Ascending aorta (tissue), 2 donors: Measurements from ENCODE around the gene SREBF1. TPM values are rescaled to one million over a fixed set of nuclear protein-coding genes. Genes with fewer than 3 reads are reported as not detected.

Source experiments
- DNase-seq, 2 donors: peaks; one replicate each; pipeline ENCODE4 v3.0.0-alpha.2; 2019; ENCODE audit warnings: low spot score in 2 of 2
- H3K27ac ChIP-seq, 2 donors: fragments of 200-600 bp; sonication (generic); one replicate each; pipeline ENCODE4 v1.5.1; 2016 to 2017; ENCODE audit warnings: mild to moderate bottlenecking in 1 of 2
- H3K27me3 ChIP-seq: fragments of 200-600 bp; sonication (generic); one replicate; pipeline ENCODE4 v1.5.1; 2017
- H3K36me3 ChIP-seq, 2 donors: fragments of 200-600 bp; sonication (generic); one replicate each; pipeline ENCODE4 v1.5.1; 2016
- H3K4me1 ChIP-seq, 2 donors: fragments of 200-600 bp; sonication (generic); one replicate each; pipeline ENCODE4 v1.5.1; 2016 to 2017; ENCODE audit warnings: mild to moderate bottlenecking in 1 of 2
- H3K4me3 ChIP-seq, 2 donors: fragments of 200-600 bp; sonication (generic); one replicate each; pipeline ENCODE4 v1.5.1; 2016 to 2017; ENCODE audit warnings: mild to moderate bottlenecking in 1 of 2
- H3K9me3 ChIP-seq, 2 donors: fragments of 200-600 bp; sonication (generic); one replicate each; pipeline ENCODE4 v1.5.1; 2016
- intact Hi-C: fragments of 100-400 bp; cut with DNase I; formaldehyde crosslinking; loops from one replicate; pipeline ENCODE4 v1.15.1; 2023
- total RNA-seq: library from RNA; depleted of rRNA; stranded (reverse); fragments of >200 nt; gene quantifications from one replicate; pipeline ENCODE4 v1.1.0, GENCODE V29; 2016
- TF ChIP-seq, protein P1 (sequence below), 3 experiments: fragments of 200-600 bp in 2 of 3; fragments of 450-650 bp in 1 of 3; sonication (generic) in 2 of 3; IDR thresholded peaks; one replicate each; pipeline ENCODE4 v1.5.1; 2016 to 2019; ENCODE audit warnings: antibody characterized with exemption in 3 of 3, mild to moderate bottlenecking in 1 of 3, moderate library complexity in 1 of 3

SREBF1 gene
- total RNA-seq, 1 donor from 2014 or later: 141 TPM

GRCh38 chr17:17767154-17767869 is 69.5 kb downstream of the SREBF1 start:
- Histone ChIP-seq H3K4me1 (no peaks in the 10 kb centered on the region), H3K9me3 (no peaks in the 10 kb centered on the region)

GRCh38 chr17:17766744-17767120 is 70.1 kb downstream of the SREBF1 start:
- H3K4me1 ChIP-seq: no peaks in the 10 kb centered on the region
- H3K4me3 ChIP-seq: no peak overlapping the region
- H3K27ac ChIP-seq: no peak overlapping the region
- intact Hi-C loops: no loop called here
- DNase-seq: no peak
- H3K9me3 ChIP-seq: no peaks in the 10 kb centered on the region
- TF ChIP-seq, protein P1, sequence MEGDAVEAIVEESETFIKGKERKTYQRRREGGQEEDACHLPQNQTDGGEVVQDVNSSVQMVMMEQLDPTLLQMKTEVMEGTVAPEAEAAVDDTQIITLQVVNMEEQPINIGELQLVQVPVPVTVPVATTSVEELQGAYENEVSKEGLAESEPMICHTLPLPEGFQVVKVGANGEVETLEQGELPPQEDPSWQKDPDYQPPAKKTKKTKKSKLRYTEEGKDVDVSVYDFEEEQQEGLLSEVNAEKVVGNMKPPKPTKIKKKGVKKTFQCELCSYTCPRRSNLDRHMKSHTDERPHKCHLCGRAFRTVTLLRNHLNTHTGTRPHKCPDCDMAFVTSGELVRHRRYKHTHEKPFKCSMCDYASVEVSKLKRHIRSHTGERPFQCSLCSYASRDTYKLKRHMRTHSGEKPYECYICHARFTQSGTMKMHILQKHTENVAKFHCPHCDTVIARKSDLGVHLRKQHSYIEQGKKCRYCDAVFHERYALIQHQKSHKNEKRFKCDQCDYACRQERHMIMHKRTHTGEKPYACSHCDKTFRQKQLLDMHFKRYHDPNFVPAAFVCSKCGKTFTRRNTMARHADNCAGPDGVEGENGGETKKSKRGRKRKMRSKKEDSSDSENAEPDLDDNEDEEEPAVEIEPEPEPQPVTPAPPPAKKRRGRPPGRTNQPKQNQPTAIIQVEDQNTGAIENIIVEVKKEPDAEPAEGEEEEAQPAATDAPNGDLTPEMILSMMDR (IDR thresholded peaks at IDR 0.05): no peak
- no peaks in the 10 kb centered on the region for H3K36me3 ChIP-seq
- no peaks in the 10 kb centered on the region for H3K27me3 ChIP-seq

More at GRCh38 chr17:17767154-17767869, 69.5 kb downstream of the SREBF1 start:
- Histone ChIP-seq H3K36me3 (no peaks in the 10 kb centered on the region), H3K27me3 (no peaks in the 10 kb centered on the region), H3K4me3 (no peak overlapping the region), H3K27ac (no peak overlapping the region)
- DNase-seq: no peak
- intact Hi-C loops: no loop called here
- TF ChIP-seq, protein P1 (IDR thresholded peaks at IDR 0.05): no peak

DNA sequence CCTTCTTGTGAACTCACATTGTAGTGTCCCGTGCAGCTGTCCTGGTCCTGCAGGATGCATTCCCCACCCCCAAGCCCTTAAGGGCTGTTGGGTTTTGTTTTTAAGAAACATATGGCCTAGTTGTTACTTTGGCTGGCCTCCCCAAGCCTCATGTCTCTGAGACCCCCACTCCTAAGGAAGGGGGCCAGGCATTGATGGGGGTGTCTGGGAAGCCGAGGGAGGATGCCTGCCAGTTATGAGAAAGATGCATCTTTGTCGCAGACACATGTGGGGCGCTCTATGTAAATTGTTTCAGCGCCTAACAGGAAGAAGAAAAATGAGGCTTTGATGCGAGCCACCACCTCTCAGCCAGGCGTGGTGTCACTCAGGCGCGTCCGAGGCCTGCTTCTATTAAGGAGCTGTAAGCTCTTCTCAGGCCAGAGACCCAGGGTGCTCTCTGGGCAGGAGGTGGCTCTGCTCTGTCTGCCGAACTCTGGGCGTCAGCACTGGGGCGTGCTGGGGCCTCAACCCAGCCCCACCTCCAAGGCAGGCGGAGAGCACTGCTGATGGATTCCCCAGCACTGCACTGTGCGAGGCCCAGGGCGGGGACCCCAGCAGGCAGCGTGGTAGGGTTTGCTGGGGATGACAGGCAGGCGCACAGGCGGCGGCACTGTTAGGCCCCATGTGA is 70.6 kb downstream of the SREBF1 start:
- intact Hi-C loops: no loop called here
- no peak for DNase-seq
- no peaks in the 10 kb centered on the region for H3K36me3 ChIP-seq
- H3K4me1 ChIP-seq: no peaks in the 10 kb centered on the region
- no peaks in the 10 kb centered on the region for H3K27me3 ChIP-seq
- no peak overlapping the region for H3K27ac ChIP-seq
- H3K9me3 ChIP-seq: no peaks in the 10 kb centered on the region
- TF ChIP-seq, protein P1 (IDR thresholded peaks at IDR 0.05): no peak
- H3K4me3 ChIP-seq: no peak overlapping the region

GRCh38 chr17:17765359-17766076 is 71.3 kb downstream of the SREBF1 start:
- intact Hi-C loops: no loop called here
- DNase-seq: no peak
- TF ChIP-seq, protein P1 (IDR thresholded peaks at IDR 0.05): no peak
- Histone ChIP-seq H3K27me3 (no peaks in the 10 kb centered on the region), H3K4me1 (no peaks in the 10 kb centered on the region), H3K27ac (no peak overlapping the region), H3K9me3 (no peaks in the 10 kb centered on the region), H3K36me3 (no peaks in the 10 kb centered on the region), H3K4me3 (no peak overlapping the region)

DNA sequence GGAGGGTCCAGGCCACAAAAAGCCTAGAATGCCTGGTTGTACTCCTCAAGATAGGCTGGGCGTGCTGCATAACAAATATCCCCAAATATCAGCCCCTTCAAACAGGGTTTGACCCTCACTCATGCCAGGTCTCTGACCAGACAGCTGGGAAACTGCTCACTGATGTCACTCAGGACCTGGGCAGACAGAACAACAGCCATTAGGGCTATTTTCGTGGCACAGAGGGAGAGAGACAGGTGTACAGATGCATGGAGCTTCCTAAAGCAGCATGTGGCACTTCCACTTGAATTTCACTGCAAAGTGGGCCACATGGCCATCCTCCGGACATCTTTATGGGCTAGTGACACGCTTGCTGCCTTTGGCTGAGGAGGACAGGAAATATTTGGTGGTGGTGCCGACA is 73.1 kb downstream of the SREBF1 start:
- no peaks in the 10 kb centered on the region for H3K9me3 ChIP-seq
- no peak overlapping the region for H3K4me3 ChIP-seq
- no peak for DNase-seq
- H3K27ac ChIP-seq: no peak overlapping the region
- no peaks in the 10 kb centered on the region for H3K36me3 ChIP-seq
- H3K4me1 ChIP-seq: no peaks in the 10 kb centered on the region
- intact Hi-C loops: no loop called here
- TF ChIP-seq, protein P1 (IDR thresholded peaks at IDR 0.05): no peak
- H3K27me3 ChIP-seq: no peaks in the 10 kb centered on the region
